ENCODE results near the gene LCA5.
A peak's percentile ranks its signal among the peaks of the same experiment; 100 is the strongest.

LCA5 gene

DNA sequence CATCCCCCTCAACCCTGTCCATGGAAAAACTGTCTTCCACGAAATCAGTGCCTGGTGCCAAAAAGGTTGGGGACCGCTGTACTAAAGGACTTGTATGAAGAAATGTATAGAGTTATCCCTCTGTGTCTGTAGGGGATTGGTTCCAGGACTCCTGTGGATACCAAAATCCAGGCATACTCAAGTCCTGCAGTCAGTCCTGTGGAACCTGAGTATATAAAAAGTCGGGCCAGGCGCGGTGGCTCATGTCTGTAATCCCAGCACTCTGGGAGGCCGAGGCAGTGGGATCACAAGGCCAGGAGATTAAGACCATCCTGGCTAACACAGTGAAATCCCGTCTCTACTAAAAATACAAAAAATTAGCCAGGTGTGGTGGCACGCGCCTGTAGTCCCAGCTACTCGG lies 42.0 kb downstream of the LCA5 start:
- no peak overlapping the region for H2BK15ac ChIP-seq (ENCODE audit: low read depth, poor library complexity, severe bottlenecking)
- H3K79me1 ChIP-seq (replicated peaks; ENCODE audit: low read length, poor library complexity, severe bottlenecking) = peaks cover 2% of the 10 kb centered on the region
- H3K23ac ChIP-seq (ENCODE audit: low read length in 2 of 2) = no peak overlapping the region
- H3K4ac ChIP-seq (ENCODE audit: low read depth in 1 of 2, low read length in 2 of 2) = no peak overlapping the region
- H3K9me3 ChIP-seq (ENCODE audit: control insufficient read depth, low read length) = no peaks in the 10 kb centered on the region
- no peak overlapping the region for H3K4me2 ChIP-seq (ENCODE audit: low read length, poor library complexity, severe bottlenecking)
- no peaks in the 10 kb centered on the region for H3K27me3 ChIP-seq (ENCODE audit: control insufficient read depth in 1 of 2, insufficient read depth in 1 of 2, low read length in 2 of 2)
- no peak overlapping the region for H3K27ac ChIP-seq (ENCODE audit: low read length, poor library complexity, severe bottlenecking)
- WGBS = 96% methylated on average over 9 of the region's 10 CpGs
- no peak overlapping the region for H2BK120ac ChIP-seq (ENCODE audit: low read depth, low read length)
- no peak for DNase-seq
- no peak overlapping the region for H3K4me3 ChIP-seq (ENCODE audit: insufficient read depth in 1 of 2, low read depth in 1 of 2, low read length in 2 of 2)
- H3K9ac ChIP-seq (ENCODE audit: low read length) = no peak overlapping the region
- no peak overlapping the region for H4K91ac ChIP-seq (ENCODE audit: low read length)
- no peak overlapping the region for H4K8ac ChIP-seq (ENCODE audit: low read length)
- H3K14ac ChIP-seq (ENCODE audit: low read length in 2 of 2) = no peak overlapping the region
- H3K4me1 ChIP-seq (ENCODE audit: control insufficient read depth, insufficient read depth, low read depth, low read length) = no peaks in the 10 kb centered on the region
- H2BK12ac ChIP-seq (ENCODE audit: low read length in 2 of 2) = no peak overlapping the region
- H2BK5ac ChIP-seq (ENCODE audit: low read depth, low read length, poor library complexity, severe bottlenecking) = no peak overlapping the region
- H2AFZ ChIP-seq (ENCODE audit: low read depth, low read length) = no peak overlapping the region
- no peak overlapping the region for H2AK5ac ChIP-seq (ENCODE audit: low read length, severe bottlenecking)
- peaks cover 0 to 7% of the 10 kb centered on the region in 2 experiments for H3K36me3 ChIP-seq (ENCODE audit: control insufficient read depth in 1 of 2, insufficient read depth in 2 of 2, low read depth in 1 of 2, low read length in 2 of 2)
- H3K18ac ChIP-seq (ENCODE audit: low read depth in 1 of 2, low read length in 2 of 2) = no peak overlapping the region

DNA sequence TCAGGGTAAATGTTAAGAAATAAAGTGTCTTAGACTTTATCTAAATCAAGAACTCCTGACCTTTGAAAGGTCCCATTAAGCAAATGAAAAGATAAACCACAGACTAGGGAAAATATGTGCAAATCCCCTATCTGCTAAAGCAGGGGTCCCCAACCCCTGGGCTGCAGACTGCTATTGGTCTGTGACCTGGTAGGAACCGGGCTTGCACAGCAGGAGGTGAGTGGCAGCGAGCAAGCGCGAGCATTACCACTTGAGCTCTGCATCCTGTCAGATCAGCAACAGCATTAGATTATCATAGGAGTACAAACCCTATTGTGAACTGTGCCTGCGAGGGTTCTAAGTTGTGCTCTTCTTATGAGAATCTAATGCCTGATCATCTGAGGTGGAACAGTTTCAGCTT lies 42.4 kb downstream of the LCA5 start:
- Histone ChIP-seq H2BK12ac (ENCODE audit: low read length in 2 of 2) (no peak overlapping the region), H3K18ac (ENCODE audit: low read depth in 1 of 2, low read length in 2 of 2) (no peak overlapping the region), H3K14ac (ENCODE audit: low read length in 2 of 2) (no peak overlapping the region), H3K27ac (ENCODE audit: low read length, poor library complexity, severe bottlenecking) (no peak overlapping the region), H3K79me1 (replicated peaks; ENCODE audit: low read length, poor library complexity, severe bottlenecking) (peaks cover 2% of the 10 kb centered on the region), H4K8ac (ENCODE audit: low read length) (no peak overlapping the region), H3K9ac (ENCODE audit: low read length) (no peak overlapping the region), H3K4me3 (ENCODE audit: insufficient read depth in 1 of 2, low read depth in 1 of 2, low read length in 2 of 2) (no peak overlapping the region), H2AFZ (ENCODE audit: low read depth, low read length) (no peak overlapping the region), H2BK120ac (ENCODE audit: low read depth, low read length) (no peak overlapping the region), H3K4me1 (ENCODE audit: control insufficient read depth, insufficient read depth, low read depth, low read length) (no peaks in the 10 kb centered on the region), H2AK5ac (ENCODE audit: low read length, severe bottlenecking) (no peak overlapping the region), H2BK15ac (ENCODE audit: low read depth, poor library complexity, severe bottlenecking) (no peak overlapping the region), H3K36me3 (ENCODE audit: control insufficient read depth in 1 of 2, insufficient read depth in 2 of 2, low read depth in 1 of 2, low read length in 2 of 2) (peaks cover 0 to 7% of the 10 kb centered on the region in 2 experiments), H3K23ac (ENCODE audit: low read length in 2 of 2) (no peak overlapping the region), H3K4ac (ENCODE audit: low read depth in 1 of 2, low read length in 2 of 2) (no peak overlapping the region), H3K27me3 (ENCODE audit: control insufficient read depth in 1 of 2, insufficient read depth in 1 of 2, low read length in 2 of 2) (no peaks in the 10 kb centered on the region), H3K9me3 (ENCODE audit: control insufficient read depth, low read length) (no peaks in the 10 kb centered on the region), H4K91ac (ENCODE audit: low read length) (no peak overlapping the region), H3K4me2 (ENCODE audit: low read length, poor library complexity, severe bottlenecking) (no peak overlapping the region), H2BK5ac (ENCODE audit: low read depth, low read length, poor library complexity, severe bottlenecking) (no peak overlapping the region)
- WGBS = 49% methylated on average over 5 of the region's 5 CpGs
- no peak for DNase-seq

DNA sequence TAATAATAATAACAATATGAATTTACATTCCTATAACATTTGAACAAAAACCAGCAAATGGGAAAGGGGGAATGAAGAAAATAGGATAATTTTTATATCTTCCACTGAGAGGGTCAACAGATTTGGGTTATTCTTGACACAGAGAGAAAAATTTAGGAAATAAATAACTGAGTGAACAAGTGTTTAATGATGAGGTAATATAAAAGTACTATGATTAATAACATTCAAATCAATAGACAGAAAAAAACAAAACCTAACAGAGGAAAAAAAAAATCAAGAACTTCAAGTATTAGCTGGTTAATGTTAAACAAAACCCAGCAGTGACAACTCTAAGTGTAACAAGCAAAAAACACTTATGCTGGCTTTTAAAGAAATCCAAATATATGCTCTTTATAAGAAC lies 66.5 kb downstream of the LCA5 start:
- H3K27me3 ChIP-seq (ENCODE audit: control insufficient read depth in 1 of 2, insufficient read depth in 1 of 2, low read length in 2 of 2) = no peaks in the 10 kb centered on the region
- H2BK120ac ChIP-seq (ENCODE audit: low read depth, low read length) = no peak overlapping the region
- H3K4me2 ChIP-seq (ENCODE audit: low read length, poor library complexity, severe bottlenecking) = no peak overlapping the region
- no peaks in the 10 kb centered on the region for H3K36me3 ChIP-seq (ENCODE audit: control insufficient read depth in 1 of 2, insufficient read depth in 2 of 2, low read depth in 1 of 2, low read length in 2 of 2)
- H3K4me1 ChIP-seq (ENCODE audit: control insufficient read depth, insufficient read depth, low read depth, low read length) = peaks cover 1% of the 10 kb centered on the region
- no peak overlapping the region for H2BK5ac ChIP-seq (ENCODE audit: low read depth, low read length, poor library complexity, severe bottlenecking)
- H3K14ac ChIP-seq (ENCODE audit: low read length in 2 of 2) = no peak overlapping the region
- H4K8ac ChIP-seq (ENCODE audit: low read length) = no peak overlapping the region
- H3K4me3 ChIP-seq (ENCODE audit: insufficient read depth in 1 of 2, low read depth in 1 of 2, low read length in 2 of 2) = no peak overlapping the region
- no peak overlapping the region for H2BK15ac ChIP-seq (ENCODE audit: low read depth, poor library complexity, severe bottlenecking)
- H3K27ac ChIP-seq (ENCODE audit: low read length, poor library complexity, severe bottlenecking) = no peak overlapping the region
- no peak overlapping the region for H3K23ac ChIP-seq (ENCODE audit: low read length in 2 of 2)
- H3K9me3 ChIP-seq (ENCODE audit: control insufficient read depth, low read length) = no peaks in the 10 kb centered on the region
- no peak overlapping the region for H2AK5ac ChIP-seq (ENCODE audit: low read length, severe bottlenecking)
- no peak overlapping the region for H3K18ac ChIP-seq (ENCODE audit: low read depth in 1 of 2, low read length in 2 of 2)
- no peak for DNase-seq
- no peak overlapping the region for H4K91ac ChIP-seq (ENCODE audit: low read length)
- H2BK12ac ChIP-seq (ENCODE audit: low read length in 2 of 2) = no peak overlapping the region
- H3K79me1 ChIP-seq (replicated peaks; ENCODE audit: low read length, poor library complexity, severe bottlenecking) = no peaks in the 10 kb centered on the region
- no peak overlapping the region for H3K4ac ChIP-seq (ENCODE audit: low read depth in 1 of 2, low read length in 2 of 2)
- H2AFZ ChIP-seq (ENCODE audit: low read depth, low read length) = no peak overlapping the region
- H3K9ac ChIP-seq (ENCODE audit: low read length) = no peak overlapping the region

DNA sequence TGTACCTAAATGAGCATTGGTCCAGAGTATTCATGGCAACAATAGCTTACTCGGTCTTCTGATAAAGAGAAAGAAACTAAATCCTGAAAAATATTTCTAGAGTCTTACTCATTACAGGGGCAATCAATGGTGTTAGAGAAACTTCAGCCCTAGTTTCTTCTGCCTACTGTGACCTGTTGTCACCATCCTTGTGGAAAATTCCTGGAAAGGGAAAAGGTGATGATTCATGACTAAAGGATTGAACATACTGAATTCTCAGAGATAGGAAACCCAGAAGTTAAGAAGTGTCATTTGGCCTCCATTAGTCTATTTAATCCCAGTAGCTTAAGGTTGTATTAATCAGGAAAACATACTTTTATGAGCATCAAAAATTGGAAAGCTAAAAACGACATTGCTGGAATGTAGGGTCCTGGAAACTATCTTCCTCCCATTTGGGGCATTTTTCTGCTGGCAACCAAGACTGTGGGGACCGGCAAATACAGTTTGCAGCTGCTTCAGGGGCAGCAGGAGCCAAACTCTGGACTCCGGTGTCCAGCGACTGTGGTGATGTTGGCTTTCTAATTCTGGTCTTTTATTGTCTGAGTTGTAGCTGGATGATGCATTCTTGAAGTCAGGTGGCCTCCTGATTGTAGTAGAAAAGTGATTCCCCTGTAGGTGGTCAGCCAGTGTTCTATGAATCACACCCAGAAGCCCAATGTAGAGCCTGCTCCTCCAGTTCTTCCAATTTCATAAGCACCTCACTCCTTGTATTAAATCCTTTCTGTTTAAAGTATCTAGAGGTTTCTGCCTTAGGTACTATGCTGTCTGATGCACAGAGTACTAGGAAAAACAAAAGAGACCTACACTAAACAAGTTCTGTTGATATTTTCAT lies 67.6 kb downstream of the LCA5 start:
- Histone ChIP-seq H3K4me3 (ENCODE audit: insufficient read depth in 1 of 2, low read depth in 1 of 2, low read length in 2 of 2) (no peak overlapping the region), H2BK5ac (ENCODE audit: low read depth, low read length, poor library complexity, severe bottlenecking) (no peak overlapping the region), H4K8ac (ENCODE audit: low read length) (no peak overlapping the region), H3K4me2 (ENCODE audit: low read length, poor library complexity, severe bottlenecking) (no peak overlapping the region), H2BK12ac (ENCODE audit: low read length in 2 of 2) (no peak overlapping the region), H2BK15ac (ENCODE audit: low read depth, poor library complexity, severe bottlenecking) (no peak overlapping the region), H2AFZ (ENCODE audit: low read depth, low read length) (no peak overlapping the region), H3K36me3 (ENCODE audit: control insufficient read depth in 1 of 2, insufficient read depth in 2 of 2, low read depth in 1 of 2, low read length in 2 of 2) (no peaks in the 10 kb centered on the region), H3K9ac (ENCODE audit: low read length) (no peak overlapping the region), H3K4ac (ENCODE audit: low read depth in 1 of 2, low read length in 2 of 2) (no peak overlapping the region), H3K14ac (ENCODE audit: low read length in 2 of 2) (no peak overlapping the region), H3K4me1 (ENCODE audit: control insufficient read depth, insufficient read depth, low read depth, low read length) (peaks cover 1% of the 10 kb centered on the region), H3K27ac (ENCODE audit: low read length, poor library complexity, severe bottlenecking) (no peak overlapping the region), H3K23ac (ENCODE audit: low read length in 2 of 2) (no peak overlapping the region), H4K91ac (ENCODE audit: low read length) (no peak overlapping the region), H3K79me1 (replicated peaks; ENCODE audit: low read length, poor library complexity, severe bottlenecking) (no peaks in the 10 kb centered on the region), H2AK5ac (ENCODE audit: low read length, severe bottlenecking) (peak overlapping the region; percentile 22), H3K18ac (ENCODE audit: low read depth in 1 of 2, low read length in 2 of 2) (no peak overlapping the region), H3K27me3 (ENCODE audit: control insufficient read depth in 1 of 2, insufficient read depth in 1 of 2, low read length in 2 of 2) (no peaks in the 10 kb centered on the region), H3K9me3 (ENCODE audit: control insufficient read depth, low read length) (no peaks in the 10 kb centered on the region), H2BK120ac (ENCODE audit: low read depth, low read length) (no peak overlapping the region)
- DNase-seq = peak; percentile 8
- 96% methylated on average over 4 of the region's 5 CpGs for WGBS

Measured in mesenchymal stem cell (in vitro differentiated cells and primary cell).